ENCODE measurements around the gene SHC3. TPM values are rescaled to one million over a fixed set of nuclear protein-coding genes. Genes with fewer than 3 reads are reported as not detected.
A peak's percentile ranks its signal among the peaks of the same experiment; 100 is the strongest.

The SHC3 gene
- total RNA-seq, 2 donors from 2014 or later: 1.0 to 1.7 TPM

DNA sequence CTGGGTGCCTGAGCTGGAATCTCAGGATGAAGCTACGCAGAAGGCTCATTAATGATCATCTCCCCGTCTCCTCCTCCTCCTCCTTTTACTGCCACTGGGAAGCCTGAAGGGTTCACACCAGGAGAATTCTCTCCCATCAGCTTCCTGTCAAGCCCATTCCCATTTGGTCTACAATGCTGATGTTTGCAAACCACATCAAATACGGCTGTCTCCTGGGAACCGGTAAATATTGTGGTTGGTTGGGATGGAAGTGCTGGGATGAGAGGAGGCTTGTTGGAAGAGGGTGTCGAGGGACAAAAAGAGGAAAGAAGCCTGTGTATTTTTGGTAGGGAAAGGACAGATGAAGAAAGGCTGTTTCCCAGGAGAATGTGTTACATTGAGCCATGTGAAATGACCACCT, 200.6 kb downstream of the SHC3 start:
- Histone ChIP-seq H3K27me3 (no peaks in the 10 kb centered on the region), H3K4me3 (no peak overlapping the region), H3K27ac (no peak overlapping the region), H3K9me3 (peaks cover 0 to 10% of the 10 kb centered on the region in 2 donors), H3K36me3 (no peaks in the 10 kb centered on the region), H3K4me1 (peaks cover 0 to 19% of the 10 kb centered on the region in 2 donors)
- TF ChIP-seq, protein P1, sequence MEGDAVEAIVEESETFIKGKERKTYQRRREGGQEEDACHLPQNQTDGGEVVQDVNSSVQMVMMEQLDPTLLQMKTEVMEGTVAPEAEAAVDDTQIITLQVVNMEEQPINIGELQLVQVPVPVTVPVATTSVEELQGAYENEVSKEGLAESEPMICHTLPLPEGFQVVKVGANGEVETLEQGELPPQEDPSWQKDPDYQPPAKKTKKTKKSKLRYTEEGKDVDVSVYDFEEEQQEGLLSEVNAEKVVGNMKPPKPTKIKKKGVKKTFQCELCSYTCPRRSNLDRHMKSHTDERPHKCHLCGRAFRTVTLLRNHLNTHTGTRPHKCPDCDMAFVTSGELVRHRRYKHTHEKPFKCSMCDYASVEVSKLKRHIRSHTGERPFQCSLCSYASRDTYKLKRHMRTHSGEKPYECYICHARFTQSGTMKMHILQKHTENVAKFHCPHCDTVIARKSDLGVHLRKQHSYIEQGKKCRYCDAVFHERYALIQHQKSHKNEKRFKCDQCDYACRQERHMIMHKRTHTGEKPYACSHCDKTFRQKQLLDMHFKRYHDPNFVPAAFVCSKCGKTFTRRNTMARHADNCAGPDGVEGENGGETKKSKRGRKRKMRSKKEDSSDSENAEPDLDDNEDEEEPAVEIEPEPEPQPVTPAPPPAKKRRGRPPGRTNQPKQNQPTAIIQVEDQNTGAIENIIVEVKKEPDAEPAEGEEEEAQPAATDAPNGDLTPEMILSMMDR (IDR thresholded peaks at IDR 0.05): no peak
- DNase-seq (ENCODE audit: low spot score): no peak

GRCh38 chr9:88976890-88977257, 201.7 kb downstream of the SHC3 start:
- Histone ChIP-seq H3K9me3 (peaks cover 0 to 6% of the 10 kb centered on the region in 2 donors), H3K27me3 (no peaks in the 10 kb centered on the region), H3K27ac (no peak overlapping the region), H3K4me1 (peaks cover 0 to 19% of the 10 kb centered on the region in 2 donors), H3K36me3 (no peaks in the 10 kb centered on the region), H3K4me3 (no peak overlapping the region)
- TF ChIP-seq, protein P1 (IDR thresholded peaks at IDR 0.05): no peak
- no peak for DNase-seq (ENCODE audit: low spot score)

- no peak overlapping the region for H3K4me3 ChIP-seq
- H3K27ac ChIP-seq: no peak overlapping the region
- DNase-seq (ENCODE audit: low spot score): peak; percentile 34
- H3K9me3 ChIP-seq: no peaks in the 10 kb centered on the region
- H3K4me1 ChIP-seq: peaks cover 0 to 19% of the 10 kb centered on the region in 2 donors
- TF ChIP-seq, protein P1 (IDR thresholded peaks at IDR 0.05): no peak
- no peaks in the 10 kb centered on the region for H3K27me3 ChIP-seq
- H3K36me3 ChIP-seq: no peaks in the 10 kb centered on the region
Observed at GRCh38 chr9:88975966-88976889, 202.4 kb downstream of the SHC3 start.

DNA sequence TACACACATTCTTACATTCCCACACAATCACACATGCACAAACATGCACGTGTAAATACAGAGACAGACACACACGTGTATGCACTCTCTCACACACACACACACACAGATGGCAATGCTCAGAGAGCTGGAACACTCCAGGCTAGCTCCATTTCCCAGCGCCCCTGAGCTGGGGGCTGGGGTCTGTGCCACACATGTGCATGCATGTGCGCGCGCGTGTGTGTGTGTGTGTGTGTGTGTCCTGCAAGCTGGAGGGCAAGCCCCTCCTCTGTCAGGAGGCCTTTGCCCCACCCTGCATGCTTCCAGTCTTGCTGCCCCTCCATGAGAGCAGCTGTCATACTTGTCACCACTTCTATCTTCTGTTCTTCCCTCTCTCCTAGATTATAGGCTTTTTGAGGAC, 204.0 kb downstream of the SHC3 start:
- no peaks in the 10 kb centered on the region for H3K27me3 ChIP-seq
- H3K9me3 ChIP-seq: no peaks in the 10 kb centered on the region
- H3K36me3 ChIP-seq: no peaks in the 10 kb centered on the region
- no peak overlapping the region for H3K27ac ChIP-seq
- DNase-seq (ENCODE audit: low spot score): no peak
- TF ChIP-seq, protein P1 (IDR thresholded peaks at IDR 0.05): no peak
- no peak overlapping the region for H3K4me3 ChIP-seq
- H3K4me1 ChIP-seq: peaks cover 0 to 19% of the 10 kb centered on the region in 2 donors

GRCh38 chr9:88973281-88974045, 205.2 kb downstream of the SHC3 start:
- Histone ChIP-seq H3K27ac (no peak overlapping the region), H3K36me3 (no peaks in the 10 kb centered on the region), H3K9me3 (no peaks in the 10 kb centered on the region), H3K4me1 (peaks cover 0 to 11% of the 10 kb centered on the region in 2 donors), H3K27me3 (no peaks in the 10 kb centered on the region), H3K4me3 (no peak overlapping the region)
- no peak for DNase-seq (ENCODE audit: low spot score)
- TF ChIP-seq, protein P1 (IDR thresholded peaks at IDR 0.05): no peak

Measured in right atrium auricular region (tissue), 2 donors.